GM10248 (cell line): Measurements from ENCODE around the gene UBE2R2.
"Not testable (repeated sequence)": the region's sequence is repeated elsewhere in the genome, so short reads cannot be mapped to it uniquely, and the experiment has no call there.

Experiments
- CTCF ChIA-PET: fragments of 300-600 bp; sonication (Branson Sonifier 250); formaldehyde crosslinking; extraction: SDS; loops from one replicate; lab custom pipeline; 2021; ENCODE audit warnings: antibody characterized with exemption; lab: Yijun Ruan, JAX
- POLR2A ChIA-PET: fragments of 350-650 bp; sonication (Branson Sonifier 250); formaldehyde crosslinking; extraction: SDS; loops from one replicate; lab custom pipeline; 2020; ENCODE audit warnings: antibody characterized with exemption; lab: Yijun Ruan, JAX
- DNase-seq: peaks from one replicate; pipeline ENCODE4 v3.0.0; 2012; ENCODE audit errors: extremely low spot score
- CTCF ChIP-seq: IDR thresholded peaks from 2 replicates; pipeline ENCODE4 v1.5.1; 2012; ENCODE audit warnings: mild to moderate bottlenecking, low read depth; ENCODE audit errors: extremely low read depth, missing control alignments, control extremely low read depth

UBE2R2 gene

GRCh38 chr9:33816327-33817252, at the start of gene UBE2R2:
UBE2R2 (plus strand) TSS chr9:33817160; CDS start chr9:33817758, 598 bp downstream.
- peak; percentile 98 for DNase-seq
- CTCF ChIA-PET = interaction anchor here (0.9 to 5.9 kb wide), 5 partner anchors 9 to 42 kb away, joined by 3 to 59 read pairs (median 22); no protein-coding TSS in a partner anchor
- no peak for TF ChIP-seq CTCF
- POLR2A ChIA-PET = no interaction called here

GRCh38 chr9:33770156-33770880, 46.6 kb upstream of the UBE2R2 start:
- POLR2A ChIA-PET, DNase-seq, CTCF ChIA-PET: not testable (repeated sequence)

GRCh38 chr9:33773135-33773534, 43.8 kb upstream of the UBE2R2 start:
- POLR2A ChIA-PET, DNase-seq, CTCF ChIA-PET: not testable (repeated sequence)

- DNase-seq, POLR2A ChIA-PET: not testable (repeated sequence)
- CTCF ChIA-PET = interaction anchor here (1.5 kb wide), 1 partner anchor 145 kb away, joined by 3 read pairs; no protein-coding TSS in a partner anchor
These were observed 42.8 kb upstream of the UBE2R2 start for GRCh38 chr9:33774074-33774659.

GRCh38 chr9:33776578-33776977, 40.4 kb upstream of the UBE2R2 start:
- TF ChIP-seq CTCF = no peak
- no peak for DNase-seq
- CTCF ChIA-PET = interaction anchor here (1.0 kb wide), 1 partner anchor 55 kb away, joined by 3 read pairs; no protein-coding TSS in a partner anchor
- POLR2A ChIA-PET = no interaction called here

DNA sequence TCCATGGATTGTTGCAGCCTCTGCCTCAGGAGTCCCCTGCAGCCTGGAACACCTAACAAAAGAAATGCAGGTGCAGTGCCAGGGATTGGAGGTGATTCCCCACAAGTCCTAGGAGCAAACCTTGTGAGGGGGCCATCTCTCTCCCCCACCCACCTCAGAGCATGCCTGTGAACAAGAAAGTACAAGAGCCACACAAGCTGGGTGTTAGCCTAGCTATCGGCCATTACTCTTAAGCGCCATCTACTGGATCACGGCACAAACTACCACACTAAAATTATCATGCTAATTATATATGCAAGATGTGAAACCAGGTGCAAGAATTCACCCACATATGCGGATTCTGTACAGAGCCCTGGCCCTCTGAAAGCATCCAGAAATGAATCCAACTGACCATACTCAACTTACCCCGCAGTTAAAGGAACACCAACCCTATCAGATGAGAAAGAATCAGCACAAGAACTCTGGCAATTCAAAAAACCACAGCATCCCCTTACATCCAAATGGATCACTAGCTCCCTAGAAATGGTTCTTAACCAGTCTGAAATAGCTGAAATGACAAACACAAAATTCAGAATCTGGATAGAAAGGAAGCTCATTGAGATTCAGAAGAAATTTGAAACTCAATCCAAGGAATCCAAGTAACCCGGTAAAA, 38.1 kb upstream of the UBE2R2 start:
- CTCF ChIA-PET = interaction anchor here (0.6 to 3.6 kb wide), 29 partner anchors 9 to 727 kb away, joined by 3 to 24 read pairs (median 4); partner anchors contain the start of gene PRSS3
- DNase-seq = peak; percentile 74
- POLR2A ChIA-PET = no interaction called here
- TF ChIP-seq CTCF = peak; percentile 86

DNA sequence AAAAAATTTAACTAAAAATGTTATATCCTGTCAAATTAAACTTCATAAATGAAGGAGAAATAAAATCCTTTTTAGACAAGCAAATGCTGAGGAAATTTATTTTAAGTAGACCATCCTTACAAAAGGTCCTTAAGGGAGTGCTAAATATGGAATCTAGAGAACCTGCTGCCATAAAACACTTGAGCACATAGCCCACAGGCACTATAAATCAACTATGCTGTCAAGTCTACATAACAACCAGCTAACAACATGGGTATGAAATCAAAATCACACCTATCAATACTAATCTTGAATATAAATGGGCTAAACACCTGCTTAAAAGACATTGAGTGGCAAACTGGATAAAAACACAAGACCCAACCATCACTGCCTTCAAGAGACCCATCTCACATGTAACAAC, 36.7 kb upstream of the UBE2R2 start:
- no peak for TF ChIP-seq CTCF
- CTCF ChIA-PET = interaction anchor here (1.3 to 3.6 kb wide), 3 partner anchors 31 to 157 kb away, joined by 4 to 20 read pairs (median 7); no protein-coding TSS in a partner anchor
- POLR2A ChIA-PET = no interaction called here
- no peak for DNase-seq
